GM12864 (cell line): ENCODE results near the gene USF3.

Experiments
- DNase-seq: peaks from one replicate; pipeline ENCODE4 v3.0.0-alpha.2; 2011; ENCODE audit warnings: low read depth
- H3K4me3 ChIP-seq: 2 replicates; pipeline ENCODE4 v1.5.1; 2011; ENCODE audit warnings: mild to moderate bottlenecking, low read depth, low read length, control low read depth
- TF ChIP-seq, protein P1 (sequence below): IDR thresholded peaks from 2 replicates; pipeline ENCODE4 v1.5.1; 2011; ENCODE audit warnings: low read depth, mild to moderate bottlenecking, moderate library complexity, low read length, control low read depth, inconsistent platforms; ENCODE audit errors: missing control alignments

Gene USF3

DNA sequence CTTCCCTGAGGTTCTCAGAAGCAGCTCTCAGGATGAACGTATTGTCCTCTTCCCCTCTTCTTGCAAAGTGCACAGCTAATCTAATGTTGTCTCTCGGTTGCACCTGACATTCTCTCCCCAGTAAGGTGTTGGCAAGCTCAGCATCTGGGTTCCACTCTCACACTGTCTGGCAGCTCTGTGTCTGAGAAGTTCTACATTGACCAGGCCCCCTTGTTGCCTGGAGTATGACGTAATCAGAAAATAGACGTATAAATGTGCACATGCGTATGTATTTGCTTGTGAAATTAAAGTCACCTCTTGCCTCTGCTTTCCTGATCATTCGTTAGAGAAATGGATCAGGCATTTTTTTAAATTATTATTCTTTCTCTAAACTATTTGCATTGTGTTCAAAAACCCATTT, 67.7 kb downstream of the USF3 start:
- TF ChIP-seq, protein P1, sequence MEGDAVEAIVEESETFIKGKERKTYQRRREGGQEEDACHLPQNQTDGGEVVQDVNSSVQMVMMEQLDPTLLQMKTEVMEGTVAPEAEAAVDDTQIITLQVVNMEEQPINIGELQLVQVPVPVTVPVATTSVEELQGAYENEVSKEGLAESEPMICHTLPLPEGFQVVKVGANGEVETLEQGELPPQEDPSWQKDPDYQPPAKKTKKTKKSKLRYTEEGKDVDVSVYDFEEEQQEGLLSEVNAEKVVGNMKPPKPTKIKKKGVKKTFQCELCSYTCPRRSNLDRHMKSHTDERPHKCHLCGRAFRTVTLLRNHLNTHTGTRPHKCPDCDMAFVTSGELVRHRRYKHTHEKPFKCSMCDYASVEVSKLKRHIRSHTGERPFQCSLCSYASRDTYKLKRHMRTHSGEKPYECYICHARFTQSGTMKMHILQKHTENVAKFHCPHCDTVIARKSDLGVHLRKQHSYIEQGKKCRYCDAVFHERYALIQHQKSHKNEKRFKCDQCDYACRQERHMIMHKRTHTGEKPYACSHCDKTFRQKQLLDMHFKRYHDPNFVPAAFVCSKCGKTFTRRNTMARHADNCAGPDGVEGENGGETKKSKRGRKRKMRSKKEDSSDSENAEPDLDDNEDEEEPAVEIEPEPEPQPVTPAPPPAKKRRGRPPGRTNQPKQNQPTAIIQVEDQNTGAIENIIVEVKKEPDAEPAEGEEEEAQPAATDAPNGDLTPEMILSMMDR = no peak
- DNase-seq = no peak

DNA sequence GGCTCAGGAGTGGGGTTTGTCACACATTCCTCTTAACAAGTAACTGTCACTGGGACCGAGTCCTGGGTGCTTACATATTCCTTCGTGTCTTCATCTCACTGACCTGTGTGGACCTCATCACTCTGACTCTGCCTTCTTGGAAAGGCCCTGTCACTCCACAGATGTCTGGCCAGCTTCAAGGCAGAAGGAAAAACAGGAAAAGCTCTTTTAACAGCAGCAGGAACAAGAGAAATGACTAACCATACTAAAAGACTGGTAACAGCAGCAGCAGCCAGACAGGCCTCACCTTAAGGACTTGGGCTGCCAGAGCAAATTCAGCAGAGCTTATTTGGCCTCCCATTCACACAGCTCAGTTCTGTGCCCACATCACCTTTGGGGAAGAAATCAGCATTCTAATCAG, 68.1 kb downstream of the USF3 start:
- DNase-seq = no peak
- no peak overlapping the region for H3K4me3 ChIP-seq
- TF ChIP-seq, protein P1 = no peak

More for the DNA sequence above, 67.7 kb downstream of the USF3 start:
- H3K4me3 ChIP-seq = no peak overlapping the region

DNA sequence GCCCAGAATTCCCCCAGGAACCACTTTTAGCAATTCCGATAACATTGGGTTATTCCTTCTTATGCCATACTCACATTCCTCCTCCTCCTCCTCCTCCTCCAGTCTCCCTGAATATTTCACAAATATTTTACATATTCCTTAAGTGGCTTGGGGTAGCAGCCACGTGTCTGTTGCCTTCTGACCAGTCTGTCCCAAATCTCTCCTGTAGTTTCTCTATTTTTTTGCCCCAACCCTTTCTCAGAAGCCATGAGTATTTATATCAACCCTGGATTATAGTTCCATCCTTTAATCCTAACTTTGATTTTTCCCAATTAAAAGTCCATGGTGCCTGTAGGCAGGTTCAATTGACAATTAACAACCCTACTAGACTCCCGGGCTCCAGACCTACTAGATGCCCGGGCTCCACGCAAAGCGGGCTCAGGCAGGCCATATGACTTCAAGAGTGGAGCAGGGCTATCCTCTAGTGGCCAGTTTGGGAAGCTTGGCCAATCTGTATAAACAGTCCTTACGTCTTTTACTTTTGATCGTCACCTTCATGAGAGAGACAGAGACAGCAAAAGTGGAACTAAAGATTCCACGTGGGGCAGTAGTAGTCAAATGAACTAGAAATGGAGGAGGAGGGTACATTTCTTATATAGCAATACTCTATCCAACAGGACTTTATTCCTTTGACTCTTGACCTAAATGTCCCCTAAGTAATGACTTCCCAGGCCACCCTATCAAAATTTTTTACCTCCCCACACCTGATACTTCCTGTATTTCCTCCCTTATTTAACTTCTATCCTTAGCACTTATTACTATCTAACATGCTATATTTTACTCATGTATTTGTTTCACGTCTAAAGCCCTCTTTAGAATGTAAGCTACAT, 69.7 kb downstream of the USF3 start:
- no peak overlapping the region for H3K4me3 ChIP-seq
- peak; percentile 31 for DNase-seq

DNA sequence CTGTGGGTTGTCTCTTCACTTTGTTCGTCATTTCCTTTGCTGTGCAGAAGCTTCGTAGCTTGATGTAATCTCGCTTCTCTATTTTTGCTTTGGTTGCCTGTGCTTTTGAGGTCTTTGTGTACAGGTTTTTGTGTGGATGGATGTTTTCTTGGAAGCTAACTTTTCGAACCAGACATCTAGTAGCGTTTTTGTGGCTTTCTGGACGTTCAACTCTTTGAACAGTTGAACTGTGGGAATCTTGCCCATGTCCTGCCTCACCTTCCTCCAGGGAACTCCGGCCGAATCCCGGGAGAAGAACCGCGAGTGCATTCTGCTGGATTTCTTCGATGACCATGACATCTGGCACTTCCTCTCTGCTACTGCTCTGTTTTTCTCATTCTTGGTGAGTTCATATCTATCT, 70.6 kb downstream of the USF3 start:
- no peak overlapping the region for H3K4me3 ChIP-seq
- TF ChIP-seq, protein P1 = no peak
- no peak for DNase-seq

More for the DNA sequence above, 69.7 kb downstream of the USF3 start:
- TF ChIP-seq, protein P1 = peak; percentile 74

DNA sequence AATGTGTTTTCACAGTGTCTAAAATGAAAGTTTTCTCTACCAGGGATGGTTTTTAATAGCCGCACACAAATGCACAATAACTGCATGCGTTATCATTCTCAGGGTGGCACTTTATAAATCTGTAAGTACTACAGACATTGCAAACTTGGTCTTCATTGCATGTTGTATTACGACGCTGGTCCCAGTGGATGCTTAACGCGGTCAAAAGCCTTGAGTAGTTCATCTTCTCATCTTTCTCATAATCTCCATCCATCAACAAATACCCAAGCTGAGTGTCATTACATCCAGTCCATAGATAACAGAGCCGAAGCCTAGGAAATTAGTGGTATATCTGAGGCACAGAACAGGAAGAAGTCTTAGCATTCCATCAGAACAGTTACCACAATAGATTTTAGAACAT, 72.6 kb downstream of the USF3 start:
- TF ChIP-seq, protein P1 = no peak
- no peak for DNase-seq
- no peak overlapping the region for H3K4me3 ChIP-seq

DNA sequence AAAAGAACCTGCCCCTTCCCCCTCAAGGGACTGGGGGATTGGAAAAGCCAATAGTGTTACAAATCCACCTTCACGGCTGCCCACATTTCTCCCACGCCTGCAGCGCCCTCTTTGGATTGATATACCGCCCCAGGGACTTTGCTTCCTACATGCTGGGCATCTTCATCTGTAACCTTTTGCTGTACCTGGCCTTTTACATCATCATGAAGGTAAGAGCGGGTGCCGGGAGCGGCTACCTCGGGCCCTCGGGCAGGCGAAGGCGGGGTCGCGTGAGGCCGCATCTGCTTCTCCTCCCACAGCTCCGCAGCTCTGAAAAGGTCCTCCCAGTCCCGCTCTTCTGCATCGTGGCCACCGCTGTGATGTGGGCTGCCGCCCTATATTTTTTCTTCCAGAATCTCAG, 73.1 kb downstream of the USF3 start:
- no peak for DNase-seq

DNA sequence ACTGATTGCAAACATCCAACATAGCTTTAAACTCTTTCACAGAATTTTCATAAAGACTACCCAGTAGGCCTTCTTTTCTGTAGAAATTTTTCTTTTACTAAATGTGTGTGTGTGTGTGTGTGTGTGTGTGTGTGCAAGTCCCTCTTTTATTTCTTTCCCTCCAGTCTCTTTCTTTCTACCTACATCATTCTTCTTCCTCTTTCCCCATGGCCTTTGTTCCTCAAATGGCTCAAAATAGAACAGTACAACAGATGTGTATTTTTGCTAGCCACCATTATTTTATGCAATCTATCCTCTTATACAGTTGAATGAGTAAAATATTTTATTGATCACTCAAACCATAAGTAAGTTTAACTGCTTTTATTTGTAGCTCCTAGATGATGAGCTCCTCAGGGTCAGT, 76.4 kb downstream of the USF3 start:
- H3K4me3 ChIP-seq = no peak overlapping the region
- TF ChIP-seq, protein P1 = no peak
- no peak for DNase-seq

More for the DNA sequence above, 73.1 kb downstream of the USF3 start:
- H3K4me3 ChIP-seq = no peak overlapping the region
- TF ChIP-seq, protein P1 = no peak
